Epithelial cell of esophagus (primary cell): ENCODE results near the gene AGBL1.

Experiments used
- DNase-seq: peaks from one replicate; pipeline ENCODE4 v3.0.0; 2010; ENCODE audit warnings: low read depth
- H3K4me3 ChIP-seq: 2 replicates; pipeline ENCODE4 v1.5.1; 2011; ENCODE audit warnings: mild to moderate bottlenecking, low read length, control low read depth
- TF ChIP-seq, protein P1 (sequence below): IDR thresholded peaks from 2 replicates; pipeline ENCODE4 v1.5.1; 2011; ENCODE audit warnings: low read depth, mild to moderate bottlenecking, low read length, control low read depth, inconsistent platforms; ENCODE audit not compliant: insufficient read depth; ENCODE audit errors: missing control alignments

AGBL1 gene

DNA sequence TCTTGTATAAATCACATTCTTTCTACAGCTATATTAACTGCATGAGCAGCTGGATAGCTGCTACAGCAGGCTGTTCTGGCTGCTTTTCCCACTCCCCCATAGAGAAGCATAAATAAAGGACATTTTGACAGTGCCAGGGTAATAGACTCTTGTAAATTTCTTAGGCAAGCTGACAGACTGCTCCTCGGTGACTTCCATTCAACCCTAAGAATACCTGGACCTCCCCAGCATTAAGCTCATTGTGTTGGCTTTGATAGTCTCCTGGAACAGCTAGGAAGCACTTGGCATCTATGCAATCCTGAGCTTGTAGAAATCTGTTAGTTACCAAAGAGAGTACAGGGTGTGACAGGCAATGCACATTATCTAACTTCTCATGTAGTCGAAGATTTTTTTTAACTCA, 475.4 kb downstream of the AGBL1 start:
- TF ChIP-seq, protein P1, sequence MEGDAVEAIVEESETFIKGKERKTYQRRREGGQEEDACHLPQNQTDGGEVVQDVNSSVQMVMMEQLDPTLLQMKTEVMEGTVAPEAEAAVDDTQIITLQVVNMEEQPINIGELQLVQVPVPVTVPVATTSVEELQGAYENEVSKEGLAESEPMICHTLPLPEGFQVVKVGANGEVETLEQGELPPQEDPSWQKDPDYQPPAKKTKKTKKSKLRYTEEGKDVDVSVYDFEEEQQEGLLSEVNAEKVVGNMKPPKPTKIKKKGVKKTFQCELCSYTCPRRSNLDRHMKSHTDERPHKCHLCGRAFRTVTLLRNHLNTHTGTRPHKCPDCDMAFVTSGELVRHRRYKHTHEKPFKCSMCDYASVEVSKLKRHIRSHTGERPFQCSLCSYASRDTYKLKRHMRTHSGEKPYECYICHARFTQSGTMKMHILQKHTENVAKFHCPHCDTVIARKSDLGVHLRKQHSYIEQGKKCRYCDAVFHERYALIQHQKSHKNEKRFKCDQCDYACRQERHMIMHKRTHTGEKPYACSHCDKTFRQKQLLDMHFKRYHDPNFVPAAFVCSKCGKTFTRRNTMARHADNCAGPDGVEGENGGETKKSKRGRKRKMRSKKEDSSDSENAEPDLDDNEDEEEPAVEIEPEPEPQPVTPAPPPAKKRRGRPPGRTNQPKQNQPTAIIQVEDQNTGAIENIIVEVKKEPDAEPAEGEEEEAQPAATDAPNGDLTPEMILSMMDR: no peak
- DNase-seq: peak; percentile 11

DNA sequence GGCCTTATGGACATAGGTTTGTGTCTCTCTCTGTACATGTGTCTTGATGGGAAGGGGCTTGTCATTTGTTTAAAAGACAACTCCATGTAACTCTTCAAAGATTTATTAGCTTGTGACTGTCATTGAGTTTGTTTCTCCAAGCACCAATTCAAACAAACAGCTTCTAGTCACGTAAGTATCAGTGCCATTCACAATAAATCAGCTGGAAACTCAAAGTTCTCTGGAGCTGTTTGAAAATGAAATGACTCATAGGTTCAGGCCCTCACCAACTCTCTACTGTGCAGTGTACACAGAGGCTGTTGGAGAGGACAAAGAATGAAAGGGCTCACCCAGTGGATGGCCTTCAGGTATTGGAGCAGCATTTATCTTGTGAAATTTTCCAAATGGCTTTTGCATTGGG, 476.3 kb downstream of the AGBL1 start:
- DNase-seq: peak; percentile 68
- TF ChIP-seq, protein P1: no peak
- H3K4me3 ChIP-seq: no peak overlapping the region

More for the DNA sequence above, 475.4 kb downstream of the AGBL1 start:
- no peak overlapping the region for H3K4me3 ChIP-seq

DNA sequence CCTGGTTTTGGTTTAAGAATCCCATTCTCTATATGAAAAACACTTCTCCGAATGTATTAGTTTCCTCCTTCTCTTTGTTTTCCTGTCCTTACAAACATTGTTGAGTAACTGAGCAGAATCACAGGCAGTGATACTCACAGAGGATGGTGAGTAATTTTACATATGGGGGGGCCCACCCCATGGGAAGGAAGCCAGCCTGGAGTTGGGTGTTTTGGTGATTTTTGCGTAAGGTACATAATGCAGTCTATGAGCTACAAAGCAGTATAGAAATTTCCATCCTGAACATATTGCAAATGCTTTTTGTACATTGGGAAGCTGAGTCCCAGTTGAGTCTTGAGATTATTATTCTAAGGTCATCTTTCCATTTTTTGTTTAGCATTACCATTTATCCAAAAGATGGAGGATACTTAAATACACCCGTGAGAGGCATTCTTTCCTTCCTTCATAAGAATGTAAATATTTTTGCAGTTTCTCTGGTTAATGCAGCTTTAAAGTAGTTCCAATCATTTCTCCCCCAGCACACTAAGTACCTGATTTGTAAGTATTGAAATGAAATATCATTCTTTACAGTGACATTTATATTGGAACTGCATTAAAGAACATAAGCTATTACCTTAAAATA, 476.8 kb downstream of the AGBL1 start:
- TF ChIP-seq, protein P1: no peak
- peak; percentile 70 for DNase-seq
- no peak overlapping the region for H3K4me3 ChIP-seq

DNA sequence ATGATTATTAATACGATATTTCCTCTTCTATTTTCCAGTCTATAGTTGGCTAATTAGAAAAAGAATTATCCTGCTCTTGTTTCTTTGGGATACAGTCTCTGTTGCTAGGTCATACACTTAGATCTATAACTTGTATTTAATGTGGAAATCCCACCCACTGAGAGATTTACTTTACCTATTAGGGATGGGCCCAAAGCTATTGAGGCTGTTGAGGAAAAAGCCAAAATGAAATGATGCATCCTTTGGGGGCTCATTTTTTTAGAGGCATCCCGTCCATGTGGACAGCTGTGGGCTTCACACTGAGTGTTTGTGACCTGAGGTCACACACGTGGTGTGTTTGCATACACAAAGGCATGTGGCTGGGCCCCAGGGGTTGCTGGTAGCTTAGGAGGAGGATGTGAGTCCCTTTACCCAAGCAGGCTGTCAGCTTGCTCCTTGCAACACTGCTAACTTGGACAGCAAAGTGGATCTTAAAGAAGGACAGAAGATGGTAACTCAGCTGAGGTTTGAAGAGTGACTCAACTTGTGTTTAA, 477.4 kb downstream of the AGBL1 start:
- TF ChIP-seq, protein P1: no peak
- no peak overlapping the region for H3K4me3 ChIP-seq
- DNase-seq: no peak

DNA sequence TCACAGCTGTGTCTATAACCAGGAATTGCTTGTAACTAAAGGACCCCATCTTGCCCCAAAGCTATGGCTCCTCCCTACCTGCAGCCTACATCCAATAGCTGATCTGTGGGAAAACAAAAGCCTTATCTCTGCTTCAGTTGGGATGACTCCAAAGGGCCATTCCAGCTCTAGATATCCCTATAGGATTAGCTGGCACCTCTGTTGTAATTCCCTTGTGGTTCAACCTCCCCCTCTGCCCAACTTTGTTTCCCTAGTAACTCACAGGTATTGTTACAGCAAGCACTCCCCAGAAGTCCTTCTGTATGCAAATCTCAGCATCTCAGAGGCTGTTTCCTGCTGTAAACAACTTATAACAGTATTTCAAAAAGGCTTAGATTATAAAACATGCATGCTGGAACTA, 478.6 kb downstream of the AGBL1 start:
- TF ChIP-seq, protein P1: no peak
- no peak overlapping the region for H3K4me3 ChIP-seq
- no peak for DNase-seq

DNA sequence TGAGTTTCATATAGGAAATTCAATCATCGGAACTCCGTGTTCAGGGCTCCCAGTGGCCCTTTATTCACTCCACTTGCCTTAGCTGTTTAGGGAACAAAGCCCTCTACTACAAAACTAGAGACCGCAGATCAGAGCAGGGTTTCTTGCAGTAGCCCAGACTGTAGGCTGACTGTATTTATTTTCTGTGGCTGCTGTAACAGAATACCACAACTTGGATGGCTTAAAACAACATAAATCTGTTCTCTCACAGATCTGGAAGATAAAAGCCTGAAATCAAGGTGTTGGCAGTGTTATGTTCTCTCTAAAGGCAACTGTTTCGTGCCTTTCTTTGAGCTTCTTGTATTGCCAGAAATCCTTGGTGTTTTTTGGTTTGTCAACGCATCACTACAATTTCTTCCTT, 479.0 kb downstream of the AGBL1 start:
- no peak for DNase-seq
- TF ChIP-seq, protein P1: no peak
- no peak overlapping the region for H3K4me3 ChIP-seq

DNA sequence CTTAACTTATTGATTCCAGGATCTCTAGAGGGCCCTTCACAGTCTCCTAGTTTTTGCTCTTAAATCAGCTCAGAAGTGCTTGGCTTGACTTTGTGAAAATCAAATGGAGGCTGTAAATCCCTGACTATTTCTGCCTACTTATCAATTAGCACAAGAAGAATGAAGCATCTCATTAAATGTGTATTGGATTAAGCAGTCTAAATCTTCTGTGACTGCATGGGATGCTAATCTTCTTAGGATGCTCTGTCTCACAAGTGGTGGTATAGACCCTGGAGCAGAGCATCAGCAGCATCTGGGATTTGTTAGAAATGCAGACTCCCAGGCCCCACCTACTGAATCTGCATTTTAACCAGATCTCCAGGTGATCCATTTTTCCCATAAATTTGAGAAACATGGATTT, 488.7 kb downstream of the AGBL1 start:
- no peak for DNase-seq
- TF ChIP-seq, protein P1: no peak
- no peak overlapping the region for H3K4me3 ChIP-seq
